Spleen (tissue), 7 donors: ENCODE data around the gene MAP3K19.

ENCODE experiments used
- CTCF ChIP-seq, 11 experiments: fragments of 200-600 bp in 7 of 11; fragments of 450-650 bp in 4 of 11; sonication (generic) in 4 of 11; IDR thresholded peaks in 8 of 11; conservative IDR thresholded peaks in 3 of 11; 1 replicate in 7 of 11; 2 replicates in 4 of 11; pipeline versions ENCODE4 v1.4.0 to v1.8.0; 2016 to 2021; ENCODE audit warnings: antibody characterized with exemption in 11 of 11, inconsistent platforms in 4 of 11, mild to moderate bottlenecking in 1 of 11
- POLR2A ChIP-seq, 3 donors: fragments of 450-650 bp; IDR thresholded peaks; one replicate each; pipeline ENCODE4 v1.5.1; 2017; ENCODE audit warnings: antibody characterized with exemption in 3 of 3, mild to moderate bottlenecking in 1 of 3
- donor health status: DM: no; HTN: no; CAD: no; lungs with moderate emphysema.
- donor health status: DM: no; HTN: no; CAD: no.
- donor health status: DM: no; HTN: no; CAD: no.

GRCh38 chr2:135093193-135093592, 45.9 kb upstream of the MAP3K19 start:
- TF ChIP-seq POLR2A (IDR thresholded peaks at IDR 0.05) (no peak), CTCF (IDR thresholded peaks at IDR 0.05 in 8 of 11, conservative IDR thresholded peaks at IDR 0.05 in 3 of 11) (no peak)
